ENCODE measurements around the gene ZFR2.
A peak's percentile ranks its signal among the peaks of the same experiment; 100 is the strongest.

The ZFR2 gene

DNA sequence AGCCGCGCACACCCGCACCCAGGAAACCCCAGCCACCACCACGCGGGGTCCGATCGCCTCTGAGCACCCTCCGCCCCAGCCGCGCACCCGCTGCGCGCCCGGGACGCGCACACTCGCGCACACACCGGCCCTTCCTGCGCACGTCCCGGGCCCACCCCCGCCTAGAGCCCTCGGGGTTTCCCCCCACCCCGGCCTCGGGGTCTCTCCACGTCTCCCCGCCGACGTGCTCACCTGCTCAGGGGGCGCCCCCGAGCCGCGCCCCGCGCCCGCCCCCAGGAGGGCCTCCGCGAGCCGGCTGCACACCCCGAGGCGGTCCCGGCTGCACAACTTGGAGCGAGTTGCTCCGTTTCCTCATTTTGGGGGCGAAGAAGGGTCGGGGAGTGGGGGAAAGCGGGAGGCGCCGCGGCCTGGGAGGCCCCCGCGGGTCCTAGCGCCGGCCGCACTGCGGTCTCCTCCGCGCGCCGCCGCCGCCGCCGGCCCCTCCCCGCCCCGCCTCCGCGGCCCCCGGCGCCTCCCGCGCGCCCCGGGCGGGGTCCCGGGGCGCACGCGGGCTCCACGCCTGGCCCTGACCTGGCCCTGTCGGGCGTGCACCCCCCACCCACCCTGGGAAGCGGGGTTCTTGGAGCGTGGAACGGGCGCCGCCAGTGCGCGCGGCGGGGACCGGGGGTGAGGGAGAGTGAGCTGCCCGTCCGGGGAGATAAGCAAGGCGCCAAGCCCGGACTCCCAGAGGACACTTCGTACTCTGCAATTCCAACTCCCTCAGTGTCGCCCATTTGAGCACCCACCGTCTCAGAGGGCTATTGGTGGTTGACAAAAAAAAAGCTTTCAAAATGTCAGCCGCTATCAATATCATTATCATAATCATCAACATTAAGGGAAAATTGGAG lies 82.7 kb downstream of the ZFR2 start, which contains the start of gene MATK:
TSS of gene MATK (minus strand) at position 444 of the 887 bp plus-strand sequence. CDS start 1,246 bp downstream, outside the sequence.
- in situ Hi-C loops (cut with HindIII; ENCODE audit: low sequenced_read_pairs) = no loop called here
- no peak within 1 kb of the TSS for H3K4me3 ChIP-seq (ENCODE audit: low read depth, low read length)
- TF ChIP-seq, protein P1, sequence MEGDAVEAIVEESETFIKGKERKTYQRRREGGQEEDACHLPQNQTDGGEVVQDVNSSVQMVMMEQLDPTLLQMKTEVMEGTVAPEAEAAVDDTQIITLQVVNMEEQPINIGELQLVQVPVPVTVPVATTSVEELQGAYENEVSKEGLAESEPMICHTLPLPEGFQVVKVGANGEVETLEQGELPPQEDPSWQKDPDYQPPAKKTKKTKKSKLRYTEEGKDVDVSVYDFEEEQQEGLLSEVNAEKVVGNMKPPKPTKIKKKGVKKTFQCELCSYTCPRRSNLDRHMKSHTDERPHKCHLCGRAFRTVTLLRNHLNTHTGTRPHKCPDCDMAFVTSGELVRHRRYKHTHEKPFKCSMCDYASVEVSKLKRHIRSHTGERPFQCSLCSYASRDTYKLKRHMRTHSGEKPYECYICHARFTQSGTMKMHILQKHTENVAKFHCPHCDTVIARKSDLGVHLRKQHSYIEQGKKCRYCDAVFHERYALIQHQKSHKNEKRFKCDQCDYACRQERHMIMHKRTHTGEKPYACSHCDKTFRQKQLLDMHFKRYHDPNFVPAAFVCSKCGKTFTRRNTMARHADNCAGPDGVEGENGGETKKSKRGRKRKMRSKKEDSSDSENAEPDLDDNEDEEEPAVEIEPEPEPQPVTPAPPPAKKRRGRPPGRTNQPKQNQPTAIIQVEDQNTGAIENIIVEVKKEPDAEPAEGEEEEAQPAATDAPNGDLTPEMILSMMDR (IDR thresholded peaks at IDR 0.05; ENCODE audit: low read depth, low read length) = no peak
- no peak for DNase-seq (ENCODE audit: low read depth, low spot score)

DNA sequence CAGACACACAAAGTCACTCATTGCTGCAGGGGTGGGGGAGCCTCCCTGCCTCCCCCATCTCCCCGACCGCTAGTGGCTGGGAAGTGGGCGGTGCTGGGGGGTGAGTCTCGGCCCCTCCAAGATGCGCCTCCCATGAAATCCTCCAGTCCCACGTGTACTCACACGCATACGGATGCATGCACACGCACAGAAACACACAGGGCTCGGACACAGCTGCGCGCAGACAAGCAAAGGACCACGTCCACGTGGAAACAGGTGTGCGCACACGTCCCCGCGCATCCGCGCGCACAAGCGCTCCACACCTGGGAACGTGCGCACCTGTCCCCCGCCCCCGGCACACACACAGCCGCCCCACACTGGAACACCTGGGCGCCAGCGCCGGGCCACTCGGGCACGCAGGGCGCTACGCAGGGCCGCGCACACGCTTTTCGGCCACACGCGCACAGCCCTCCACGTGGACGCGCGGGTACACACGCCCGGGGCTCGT lies 83.3 kb downstream of the ZFR2 start:
- H3K4me3 ChIP-seq (ENCODE audit: low read depth, low read length) = no peak overlapping the region
- DNase-seq (ENCODE audit: low read depth, low spot score) = no peak
- TF ChIP-seq, protein P1 (IDR thresholded peaks at IDR 0.05; ENCODE audit: low read depth, low read length) = no peak
- in situ Hi-C loops (cut with HindIII; ENCODE audit: low sequenced_read_pairs) = no loop called here

DNA sequence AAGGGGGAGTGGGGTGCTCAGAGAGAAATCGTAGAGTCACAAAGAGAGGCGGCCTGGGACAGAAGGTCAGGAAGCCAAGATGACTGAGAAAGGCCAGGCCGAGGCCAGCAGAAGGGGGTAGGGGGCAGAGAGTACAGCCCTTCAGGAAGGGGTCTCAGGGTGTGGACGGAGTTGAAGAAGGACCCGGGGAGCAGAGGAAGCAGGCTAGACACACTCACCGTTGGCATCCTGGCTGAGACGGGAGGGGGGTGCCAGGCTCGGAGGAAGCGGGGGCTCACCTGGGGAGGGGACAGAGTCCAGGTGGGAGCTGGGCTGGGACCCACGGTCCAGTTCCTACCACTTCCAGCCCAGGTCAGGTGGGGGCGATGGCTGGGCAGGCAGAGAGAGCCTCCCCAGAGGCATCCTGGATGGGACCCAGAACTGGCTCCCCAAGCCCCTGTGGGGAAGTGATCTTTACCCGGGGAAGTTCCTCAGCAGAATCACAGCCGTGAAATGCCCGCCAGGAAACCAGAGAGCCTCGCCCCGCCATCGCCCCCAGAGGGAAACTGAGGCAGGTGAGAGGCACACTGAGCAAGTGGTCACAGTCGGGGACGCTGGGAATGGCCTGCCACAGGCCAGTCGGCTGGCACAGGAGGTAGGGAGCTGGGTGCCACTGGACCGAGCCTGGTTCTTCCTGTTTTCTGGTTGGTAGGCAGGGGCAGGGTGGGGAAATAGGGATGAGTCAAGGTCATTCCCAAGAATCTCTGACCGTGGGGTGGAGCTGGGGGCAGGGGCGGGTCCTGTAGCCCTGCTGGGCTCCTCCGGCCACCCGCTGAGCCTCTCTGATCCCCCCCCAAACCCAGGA lies 84.0 kb downstream of the ZFR2 start:
- no peak overlapping the region for H3K4me3 ChIP-seq (ENCODE audit: low read depth, low read length)
- TF ChIP-seq, protein P1 (IDR thresholded peaks at IDR 0.05; ENCODE audit: low read depth, low read length) = no peak
- in situ Hi-C loops (cut with HindIII; ENCODE audit: low sequenced_read_pairs) = no loop called here
- no peak for DNase-seq (ENCODE audit: low read depth, low spot score)

DNA sequence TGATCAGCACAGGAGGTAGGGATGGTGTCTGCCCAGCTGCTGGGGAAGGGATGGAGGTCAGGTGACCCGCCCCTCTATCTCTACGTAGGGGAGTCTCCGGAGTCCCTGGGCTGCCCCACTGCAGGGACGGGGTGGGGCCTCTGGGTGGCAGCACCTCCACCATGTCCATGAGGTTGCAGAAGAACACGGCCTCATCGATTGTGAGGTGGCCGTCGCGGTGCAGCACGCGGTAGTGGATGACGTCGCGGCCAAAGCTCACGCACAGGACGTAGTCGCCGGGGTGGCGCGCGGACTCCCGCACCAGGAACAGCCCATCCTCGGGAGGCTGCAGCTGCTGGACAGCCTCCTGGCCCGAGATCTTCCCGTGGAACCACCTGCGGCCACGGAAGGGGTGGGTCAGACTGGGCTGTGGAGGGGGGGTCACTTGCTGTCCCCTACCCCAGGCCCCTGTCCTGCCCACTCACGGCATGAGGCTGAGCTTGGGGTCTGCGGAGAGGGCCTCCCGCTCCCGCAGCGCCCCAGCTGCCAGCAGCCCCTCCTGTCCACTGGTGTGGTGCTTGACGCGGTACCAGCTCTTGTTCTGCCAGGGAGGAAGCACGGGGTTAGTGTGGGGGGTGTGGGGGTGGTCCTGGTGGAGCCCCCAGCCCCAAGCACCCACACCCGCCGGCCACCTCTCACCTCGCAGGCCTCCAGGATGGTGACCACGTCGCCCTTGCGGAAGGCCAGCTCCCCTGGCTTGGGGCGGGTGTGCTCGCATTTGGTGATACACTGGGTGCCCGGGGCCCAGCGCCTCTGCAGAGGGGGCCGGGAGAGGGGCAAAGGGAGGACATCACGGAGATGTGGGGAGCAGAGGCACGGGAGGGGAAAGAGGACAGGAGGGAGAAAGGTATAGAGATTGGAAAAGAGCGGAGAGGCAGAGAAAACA lies 84.9 kb downstream of the ZFR2 start:
- no peak overlapping the region for H3K4me3 ChIP-seq (ENCODE audit: low read depth, low read length)
- DNase-seq (ENCODE audit: low read depth, low spot score) = no peak
- TF ChIP-seq, protein P1 (IDR thresholded peaks at IDR 0.05; ENCODE audit: low read depth, low read length) = peak; percentile 15
- in situ Hi-C loops (cut with HindIII; ENCODE audit: low sequenced_read_pairs) = no loop called here

DNA sequence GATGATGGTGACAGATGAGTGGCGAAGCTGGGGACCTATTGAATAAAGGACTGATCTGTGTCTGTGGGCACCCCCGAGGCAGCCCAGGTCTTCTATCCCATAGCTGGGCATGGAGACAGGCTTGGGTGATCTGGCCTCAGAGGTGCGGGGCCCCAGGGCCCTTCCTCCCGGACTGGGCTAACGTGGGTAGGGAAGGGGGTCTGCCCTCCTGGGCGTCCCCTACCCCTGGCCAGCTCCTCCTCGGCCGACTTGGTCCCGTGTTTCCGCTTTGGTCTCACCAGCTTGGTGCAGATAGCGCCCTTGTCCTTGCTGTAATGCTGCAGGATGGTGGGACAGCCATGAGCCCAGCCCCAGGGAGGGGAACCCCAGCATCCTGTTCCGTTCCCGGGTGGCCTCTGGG lies 85.9 kb downstream of the ZFR2 start:
- TF ChIP-seq, protein P1 (IDR thresholded peaks at IDR 0.05; ENCODE audit: low read depth, low read length) = no peak
- no peak overlapping the region for H3K4me3 ChIP-seq (ENCODE audit: low read depth, low read length)
- in situ Hi-C loops (cut with HindIII; ENCODE audit: low sequenced_read_pairs) = no loop called here
- DNase-seq (ENCODE audit: low read depth, low spot score) = no peak
